GM12872 (cell line): ENCODE data around the gene TRAK1.

Experiments used
- TF ChIP-seq, protein P1 (sequence below): IDR thresholded peaks from 3 replicates; pipeline ENCODE4 v1.5.1; 2011; ENCODE audit warnings: low read depth, mild to moderate bottlenecking, low read length, moderate library complexity; ENCODE audit not compliant: insufficient read depth

TRAK1 gene

DNA sequence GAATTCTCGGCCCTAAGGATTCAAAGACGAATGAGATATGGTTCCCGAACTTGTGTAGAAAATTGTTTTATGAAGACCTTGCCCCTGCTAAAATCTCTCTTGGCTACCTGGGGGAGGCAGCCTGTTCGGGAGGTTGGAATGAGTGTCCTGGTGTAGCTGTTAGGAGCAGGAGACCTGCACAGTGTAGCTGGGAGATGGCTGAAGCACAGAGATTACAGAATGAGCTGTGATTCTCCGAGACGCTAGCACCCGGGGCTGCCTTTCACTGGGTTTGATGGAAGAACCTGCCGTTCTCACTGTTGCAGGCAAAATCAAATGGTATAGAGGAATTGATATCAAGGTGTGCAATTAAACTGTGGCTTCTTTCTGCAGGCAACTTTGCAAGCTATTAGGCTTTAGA is 68.0 kb downstream of the TRAK1 start:
- TF ChIP-seq, protein P1, sequence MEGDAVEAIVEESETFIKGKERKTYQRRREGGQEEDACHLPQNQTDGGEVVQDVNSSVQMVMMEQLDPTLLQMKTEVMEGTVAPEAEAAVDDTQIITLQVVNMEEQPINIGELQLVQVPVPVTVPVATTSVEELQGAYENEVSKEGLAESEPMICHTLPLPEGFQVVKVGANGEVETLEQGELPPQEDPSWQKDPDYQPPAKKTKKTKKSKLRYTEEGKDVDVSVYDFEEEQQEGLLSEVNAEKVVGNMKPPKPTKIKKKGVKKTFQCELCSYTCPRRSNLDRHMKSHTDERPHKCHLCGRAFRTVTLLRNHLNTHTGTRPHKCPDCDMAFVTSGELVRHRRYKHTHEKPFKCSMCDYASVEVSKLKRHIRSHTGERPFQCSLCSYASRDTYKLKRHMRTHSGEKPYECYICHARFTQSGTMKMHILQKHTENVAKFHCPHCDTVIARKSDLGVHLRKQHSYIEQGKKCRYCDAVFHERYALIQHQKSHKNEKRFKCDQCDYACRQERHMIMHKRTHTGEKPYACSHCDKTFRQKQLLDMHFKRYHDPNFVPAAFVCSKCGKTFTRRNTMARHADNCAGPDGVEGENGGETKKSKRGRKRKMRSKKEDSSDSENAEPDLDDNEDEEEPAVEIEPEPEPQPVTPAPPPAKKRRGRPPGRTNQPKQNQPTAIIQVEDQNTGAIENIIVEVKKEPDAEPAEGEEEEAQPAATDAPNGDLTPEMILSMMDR = no peak

DNA sequence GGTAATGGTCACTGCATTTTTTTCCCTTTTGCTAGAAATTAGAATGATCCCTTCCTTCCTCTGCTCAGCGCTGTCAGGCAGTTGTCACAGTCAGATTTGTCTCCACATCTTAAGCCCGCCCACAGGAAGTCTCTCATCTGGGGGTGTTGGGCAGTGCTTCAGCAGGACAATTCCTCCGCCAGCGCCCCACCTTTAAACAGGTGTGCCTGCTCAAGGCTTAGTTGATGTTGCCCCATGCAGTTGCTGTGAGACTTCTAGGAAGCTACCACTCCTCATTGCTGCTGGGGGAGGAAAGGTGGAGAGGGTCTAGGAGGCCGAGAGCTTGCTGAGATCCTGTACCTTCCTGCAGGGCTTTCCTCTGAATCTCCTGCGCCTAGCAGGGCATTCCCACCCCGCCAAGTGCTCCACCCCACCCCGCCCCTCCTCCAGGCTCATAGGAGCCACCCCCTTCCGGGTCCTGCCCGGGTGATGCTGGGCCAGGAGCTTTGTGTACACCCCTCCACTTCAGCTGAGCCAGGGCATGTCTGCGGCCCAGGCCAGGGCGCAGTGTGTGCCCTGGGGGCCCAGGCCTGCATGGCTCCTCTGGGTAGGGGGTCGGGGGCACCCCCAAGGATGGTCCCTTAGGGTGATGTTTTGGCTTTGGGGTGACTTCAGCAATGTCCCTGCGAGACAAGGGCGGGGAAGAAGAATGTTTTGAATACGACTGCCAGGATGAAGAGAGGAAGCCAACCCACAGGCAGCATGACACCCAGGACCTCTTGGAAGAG is 68.7 kb downstream of the TRAK1 start:
- TF ChIP-seq, protein P1 = no peak

DNA sequence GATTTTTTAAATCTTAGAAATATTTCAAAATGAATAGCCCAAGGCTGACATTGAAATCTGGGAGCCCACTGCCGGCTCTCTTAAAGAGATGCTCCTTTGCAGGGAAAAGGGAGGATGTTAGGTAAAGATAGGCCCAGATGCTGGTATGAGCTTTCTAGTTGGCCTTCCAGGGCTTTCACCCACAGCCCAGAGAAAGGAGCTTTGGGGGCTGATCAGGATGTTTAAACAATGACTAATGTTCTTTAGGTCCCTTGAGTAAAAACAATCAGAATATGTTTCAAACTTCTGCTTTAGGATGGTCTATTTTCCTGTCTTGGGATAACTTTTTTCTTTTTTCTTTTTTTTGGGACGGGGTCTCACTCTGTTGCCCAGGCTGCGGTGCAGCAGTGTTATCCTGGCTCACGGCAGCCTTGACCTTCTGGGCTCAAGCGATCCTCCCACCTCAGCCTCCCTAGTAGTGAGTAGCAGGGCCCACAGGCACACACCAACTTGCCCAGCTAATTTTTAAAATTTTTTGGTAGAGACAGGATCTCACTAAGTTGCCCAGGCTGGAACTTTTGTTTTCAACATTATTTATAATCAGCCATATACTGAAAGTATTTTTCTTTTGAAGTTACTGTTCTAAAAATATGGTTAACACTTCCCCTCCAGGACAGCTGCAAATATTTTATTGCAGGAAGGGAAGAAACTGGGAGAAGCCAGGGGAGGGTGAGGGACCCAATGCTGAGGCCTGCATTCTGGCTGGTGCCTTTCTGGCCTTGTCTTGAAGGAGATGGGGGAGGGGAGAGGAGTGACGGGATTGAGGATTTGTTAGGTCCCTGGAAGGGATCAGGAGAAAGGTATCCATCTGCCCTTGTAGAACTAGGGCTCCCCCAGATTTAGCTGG is 70.1 kb downstream of the TRAK1 start:
- TF ChIP-seq, protein P1 = no peak

DNA sequence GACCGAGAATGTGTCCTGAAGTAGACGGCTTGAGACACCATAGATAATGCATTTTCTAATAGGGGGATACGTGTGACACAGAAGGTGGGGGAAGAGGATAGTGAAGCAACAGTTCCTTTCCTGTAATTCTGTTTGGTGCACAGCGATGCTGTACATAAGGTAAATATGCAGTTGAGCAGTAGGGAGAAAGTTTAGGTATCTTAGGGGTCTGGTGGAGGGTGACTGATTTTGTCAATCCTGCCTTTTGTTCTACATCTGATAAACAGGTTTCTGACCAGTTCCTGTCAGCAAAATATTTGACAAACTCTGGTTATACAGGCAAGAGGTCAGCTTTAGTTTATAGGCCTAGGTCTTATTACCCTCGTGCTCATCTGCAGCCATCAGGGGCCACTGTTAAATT is 71.3 kb downstream of the TRAK1 start:
- TF ChIP-seq, protein P1 = no peak

DNA sequence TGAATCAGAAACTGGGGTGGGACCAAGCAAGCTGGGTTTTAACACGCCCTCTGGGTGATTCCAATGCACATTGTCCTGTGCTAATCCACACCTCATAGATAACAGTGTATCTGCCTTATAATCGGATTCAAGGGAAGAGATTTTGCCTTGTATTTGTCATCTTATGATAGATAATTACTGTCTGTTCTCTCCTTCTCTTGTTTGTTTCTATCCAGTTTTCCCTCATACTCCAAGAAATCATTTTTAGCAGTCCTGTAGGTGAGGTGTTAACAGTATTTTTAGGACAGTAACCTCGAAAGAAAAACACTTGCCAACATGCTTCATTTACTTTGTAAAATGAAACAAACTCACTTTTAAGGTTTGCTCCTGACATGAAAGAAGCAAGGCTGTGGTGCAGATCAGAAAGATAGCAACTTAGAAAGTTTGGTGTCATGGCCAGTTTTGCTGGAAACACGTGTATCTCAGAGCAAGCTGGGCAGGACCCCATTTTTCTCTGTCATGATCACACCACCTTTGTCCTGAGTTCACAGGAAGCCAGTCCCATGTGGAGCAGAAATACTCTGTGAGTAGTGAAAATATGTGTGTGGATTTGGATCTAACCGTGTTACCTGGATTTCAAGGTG is 72.6 kb downstream of the TRAK1 start:
- TF ChIP-seq, protein P1 = no peak

DNA sequence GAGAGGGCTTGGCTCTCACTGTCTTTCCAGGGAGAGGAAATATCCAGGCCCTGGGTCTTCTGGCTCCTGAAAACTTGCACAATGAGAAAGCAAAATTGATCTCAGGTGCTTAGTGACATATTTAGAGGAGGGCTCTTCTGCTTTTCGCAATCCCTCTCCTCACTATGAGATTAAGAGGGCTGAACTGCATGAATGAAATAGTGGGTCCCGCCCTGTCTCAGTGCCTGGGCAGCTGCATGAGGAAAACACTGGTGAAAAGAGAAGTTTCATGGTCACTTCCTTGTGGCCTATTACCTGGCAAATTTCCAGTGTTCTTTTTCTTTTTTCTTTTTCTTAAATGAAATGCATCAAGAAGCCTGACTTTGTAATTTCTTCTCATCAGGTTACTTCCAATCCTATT is 73.5 kb downstream of the TRAK1 start:
- TF ChIP-seq, protein P1 = no peak

DNA sequence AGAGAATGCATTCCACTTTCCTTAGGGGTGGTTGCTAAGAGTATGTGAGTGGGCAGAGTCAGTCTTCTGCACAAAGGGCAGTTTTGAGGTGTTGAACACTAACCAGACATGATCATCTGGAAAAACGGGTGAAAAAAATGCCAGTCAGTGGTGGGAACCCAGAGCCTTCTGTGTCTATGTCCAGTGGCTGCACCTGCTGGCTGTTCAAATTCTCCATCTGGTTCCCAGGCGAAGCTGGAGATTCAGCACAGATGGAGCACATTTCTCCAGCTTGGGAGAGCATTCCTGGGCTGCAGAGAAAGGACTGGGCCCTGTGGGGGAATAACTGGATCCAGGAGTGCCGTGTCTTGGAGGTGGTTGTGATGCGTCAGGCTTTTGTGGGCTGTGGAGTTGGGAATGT is 74.1 kb downstream of the TRAK1 start:
- TF ChIP-seq, protein P1 = no peak
